A549 (cell line): Measurements from ENCODE around the gene DNAJB1. TPM values are rescaled to one million over a fixed set of nuclear protein-coding genes. Genes with fewer than 3 reads are reported as not detected.
A peak's percentile ranks its signal among the peaks of the same experiment; 100 is the strongest.
"Not testable (repeated sequence)": the region's sequence is repeated elsewhere in the genome, so short reads cannot be mapped to it uniquely, and the experiment has no call there.

Source experiments
- ATAC-seq, 2 experiments: fragments of 200-7000 bp in 1 of 2; fragments of >200 bp in 1 of 2; cut with Nextera tagmentation in 1 of 2; cut with Tn5 transposase in 1 of 2; 3 replicates each; pipeline versions ENCODE4 v1.8.0 to v1.9.1; 2018 to 2020; ENCODE audit warnings: mild to moderate bottlenecking in 1 of 2, moderate library complexity in 1 of 2
- CTCF ChIA-PET: fragments of 300-600 bp; sonication (Branson Sonifier 250); formaldehyde crosslinking; extraction: SDS; loops from one replicate; lab custom pipeline; 2021; ENCODE audit warnings: antibody characterized with exemption, inconsistent platforms; lab: Yijun Ruan, JAX
- POLR2A ChIA-PET: fragments of 350-600 bp; formaldehyde crosslinking; extraction: SDS; loops from one replicate; lab custom pipeline; 2021; ENCODE audit warnings: antibody characterized with exemption, inconsistent platforms; lab: Yijun Ruan, JAX
- DNase-seq, 2 experiments: peaks; one replicate each; pipeline versions ENCODE4 v3.0.0 to v3.0.0-alpha.2; 2011 to 2016; ENCODE audit warnings: low read depth in 1 of 2, low spot score in 1 of 2
- FAIRE-seq: peaks from 2 replicates; lab custom pipeline; 2011; peaks lifted over from hg19 to GRCh38; lab: Jason Lieb, UNC
- H3K27ac ChIP-seq, 2 experiments: fragments of >200 bp; sonication (Bioruptor Twin); formaldehyde crosslinking; 3 replicates each; pipeline ENCODE4 v1.5.1; 2016 to 2017
- H3K4me1 ChIP-seq: fragments of >200 bp; sonication (Bioruptor Twin); formaldehyde crosslinking; 3 replicates; pipeline ENCODE4 v1.6.1; 2016
- H3K4me2 ChIP-seq: fragments of >200 bp; sonication (Bioruptor Twin); formaldehyde crosslinking; 3 replicates; pipeline ENCODE4 v1.6.1; 2016
- H3K4me3 ChIP-seq: fragments of >200 bp; sonication (Bioruptor Twin); formaldehyde crosslinking; 3 replicates; pipeline ENCODE4 v1.5.1; 2016
- H3K9me3 ChIP-seq: fragments of >200 bp; sonication (Bioruptor Twin); formaldehyde crosslinking; 3 replicates; pipeline ENCODE4 v1.6.1; 2016
- BHLHE40 ChIP-seq: IDR thresholded peaks from 2 replicates; pipeline ENCODE4 v1.6.1; 2012; ENCODE audit warnings: low read depth, low read length, inconsistent platforms
- CEBPB ChIP-seq, 2 experiments: fragments of >200 bp in 1 of 2; sonication (Bioruptor Twin) in 1 of 2; formaldehyde crosslinking in 1 of 2; IDR thresholded peaks; 2 replicates each; pipeline ENCODE4 v1.6.1; 2012 to 2016
- EHMT2 ChIP-seq: fragments of 200-600 bp; sonication (generic); IDR thresholded peaks from 2 replicates; pipeline ENCODE4 v1.6.1; 2016; ENCODE audit warnings: antibody characterized with exemption, low read depth, mild to moderate bottlenecking, moderate library complexity
- EP300 ChIP-seq, 2 experiments: fragments of >200 bp; sonication (Bioruptor Twin); formaldehyde crosslinking; IDR thresholded peaks; 2 replicates in 1 of 2; 3 replicates in 1 of 2; pipeline ENCODE4 v1.6.1; 2016 to 2017
- HES2 ChIP-seq: fragments of >200 bp; sonication (Bioruptor Twin); formaldehyde crosslinking; IDR thresholded peaks from 2 replicates; pipeline ENCODE4 v1.6.1; 2016
- HOXA7 ChIP-seq: fragments of 250-450 bp; sonication (Bioruptor Pico); IDR thresholded peaks from 2 replicates; pipeline ENCODE4 v1.5.0; 2020; ENCODE audit warnings: mild to moderate bottlenecking, moderate library complexity
- JUN ChIP-seq, 2 experiments: fragments of >200 bp; sonication (Bioruptor Twin); formaldehyde crosslinking; IDR thresholded peaks; 2 replicates in 1 of 2; 3 replicates in 1 of 2; pipeline ENCODE4 v1.6.1; 2016 to 2017
- JUNB ChIP-seq: fragments of >200 bp; sonication (Bioruptor Twin); formaldehyde crosslinking; IDR thresholded peaks from 2 replicates; pipeline ENCODE4 v1.6.1; 2016
- KDM1A ChIP-seq: fragments of 200-600 bp; sonication (generic); IDR thresholded peaks from 2 replicates; pipeline ENCODE4 v1.6.1; 2016; ENCODE audit warnings: low read depth, mild to moderate bottlenecking
- MAFK ChIP-seq: fragments of 450-650 bp; IDR thresholded peaks from 2 replicates; pipeline ENCODE4 v1.6.1; 2014; ENCODE audit not compliant: partially characterized antibody
- MAZ ChIP-seq: fragments of 150-350 bp; IDR thresholded peaks from 2 replicates; pipeline ENCODE4 v1.6.1; 2014; ENCODE audit warnings: antibody characterized with exemption, low read depth, low read length, borderline replicate concordance
- POLR2A ChIP-seq: IDR thresholded peaks from 2 replicates; pipeline ENCODE4 v1.6.1; 2012; ENCODE audit warnings: mild to moderate bottlenecking, low read length
- RARB ChIP-seq: fragments of 250-450 bp; sonication (Bioruptor Pico); IDR thresholded peaks from 2 replicates; pipeline ENCODE4 v1.8.0; 2021; ENCODE audit warnings: mild to moderate bottlenecking, moderate library complexity
- SMC3 ChIP-seq: fragments of >200 bp; sonication (Bioruptor Twin); formaldehyde crosslinking; IDR thresholded peaks from 3 replicates; pipeline ENCODE4 v1.6.1; 2018; ENCODE audit warnings: inconsistent platforms
- ZC3H11A ChIP-seq: fragments of 450-650 bp; IDR thresholded peaks from 2 replicates; pipeline ENCODE4 v1.6.1; 2014; ENCODE audit warnings: antibody characterized with exemption, mild to moderate bottlenecking
- ZSCAN20 ChIP-seq: fragments of 250-450 bp; sonication (Bioruptor Pico); IDR thresholded peaks from 2 replicates; pipeline ENCODE4 v1.8.0; 2022; ENCODE audit warnings: mild to moderate bottlenecking, moderate library complexity
- WGBS: methylation state at CpG from one replicate; pipeline ENCODE4 v1.1.6; 2017; ENCODE audit errors: missing lambda C conversion rate; 5-methylcytosine and 5-hydroxymethylcytosine counted together
- polyA plus RNA-seq, 4 experiments: library from polyadenylated mRNA; depleted of rRNA in 3 of 4; stranded (reverse); fragments of >200 nt; fragmentation: RNase III in 1 of 4; extraction: RNeasy Plus Mini Kit Qiagen cat#74134 plus additional on column Dnase treatment in 1 of 4; gene quantifications; 2 replicates in 3 of 4; 3 replicates in 1 of 4; pipeline ENCODE4 v1.2.3, GENCODE V29; 2011 to 2017

DNAJB1 gene
- polyA plus RNA-seq, 2 of the 4 experiments (the other 2 are of a cell fraction): 124 to 128 TPM

- CTCF ChIA-PET: interaction anchor here (8.3 kb wide), 1 partner anchor 9 kb away, joined by 39 read pairs; no protein-coding TSS in a partner anchor
- Histone ChIP-seq H3K4me2 (no peak overlapping the region), H3K27ac (no peak overlapping the region), H3K4me3 (no peak overlapping the region), H3K4me1 (no peaks in the 10 kb centered on the region), H3K9me3 (no peaks in the 10 kb centered on the region)
- FAIRE-seq: no peak
- POLR2A ChIA-PET: no interaction called here
- no peak for DNase-seq
- TF ChIP-seq BHLHE40: no peak
- no peak for TF ChIP-seq KDM1A
- TF ChIP-seq HOXA7 (CRISPR knock-in tag): no peak
- TF ChIP-seq EP300 (IDR thresholded peaks at IDR 0.05): no peak
- TF ChIP-seq JUNB: no peak
- TF ChIP-seq ZC3H11A: no peak
- TF ChIP-seq POLR2A: no peak
- no peak for TF ChIP-seq ZSCAN20 (CRISPR knock-in tag)
- no peak for TF ChIP-seq HES2
- WGBS: 100% methylated on average over 1 of the region's 22 CpGs
- ATAC-seq: no peak
Measured at GRCh38 chr19:14565298-14565679, 47.1 kb upstream of the DNAJB1 start.

GRCh38 chr19:14564652-14565297, 46.6 kb upstream of the DNAJB1 start:
- WGBS: 91% methylated on average over 10 of the region's 22 CpGs
- POLR2A ChIA-PET, H3K27ac ChIP-seq, DNase-seq, H3K4me2 ChIP-seq, H3K9me3 ChIP-seq, FAIRE-seq, H3K4me3 ChIP-seq, H3K4me1 ChIP-seq: not testable (repeated sequence)
- CTCF ChIA-PET: interaction anchor here (8.3 kb wide), 1 partner anchor 8 kb away, joined by 39 read pairs; no protein-coding TSS in a partner anchor
- ATAC-seq: 0 out of 6 replicates have a peak, but pooled peaks of 1 of the 2 experiments have one; percentile 4
- TF ChIP-seq MAFK: peak; percentile 38

- FAIRE-seq (no peak), DNase-seq (peak; percentile 11 to 79), ATAC-seq (peak; percentile 20 to 76; a peak in 4 of 6 replicates)
- Histone ChIP-seq H3K4me1 (no peaks in the 10 kb centered on the region), H3K9me3 (no peaks in the 10 kb centered on the region), H3K27ac (no peak overlapping the region)
- WGBS: 90% methylated on average over 14 of the region's 33 CpGs
- ChIA-PET POLR2A (no interaction called here), CTCF (interaction anchor here (0.5 to 8.3 kb wide), 3 partner anchors 8 to 526 kb away, joined by 4 to 39 read pairs (median 7); partner anchors contain the start of gene NDUFB7)
- TF ChIP-seq CEBPB (IDR thresholded peaks at IDR 0.05) (peak in 1 of 2 experiments; percentile 31; a peak in 1 of 4 replicates), JUN (IDR thresholded peaks at IDR 0.05) (no peak), POLR2A (no peak), ZC3H11A (no peak), MAZ (no peak)
- TF ChIP-seq, all 56 proteins: peak for 1
- Histone ChIP-seq H3K4me3 (no peak overlapping the region), H3K4me2 (no peak overlapping the region)
Measured at GRCh38 chr19:14563989-14564651, 45.9 kb upstream of the DNAJB1 start.

- ChIA-PET CTCF (interaction anchor here (0.5 to 2.4 kb wide), 2 partner anchors 9 to 527 kb away, joined by 4 to 7 read pairs; partner anchors contain the start of gene NDUFB7), POLR2A (no interaction called here)
- no peak for ATAC-seq
- DNase-seq: no peak
- Histone ChIP-seq H3K27ac (no peak overlapping the region), H3K4me2 (no peak overlapping the region), H3K4me3 (no peak overlapping the region), H3K4me1 (no peaks in the 10 kb centered on the region), H3K9me3 (no peaks in the 10 kb centered on the region)
- 95% methylated on average over 9 of the region's 16 CpGs for WGBS
- FAIRE-seq: no peak
- no peak for TF ChIP-seq RARB (CRISPR knock-in tag)
- TF ChIP-seq EHMT2: no peak
- TF ChIP-seq SMC3: no peak
Measured at GRCh38 chr19:14563590-14563926, 45.4 kb upstream of the DNAJB1 start.
